Kidney (tissue), 22 donors: ENCODE measurements around the gene NOLC1. TPM values are rescaled to one million over a fixed set of nuclear protein-coding genes. Genes with fewer than 3 reads are reported as not detected.

Experiments
- DNase-seq, 5 donors: peaks; one replicate each; pipeline ENCODE4 v3.0.0-alpha.2; 2013 to 2020
- FAIRE-seq: peaks from 2 replicates; lab custom pipeline; 2012; peaks lifted over from hg19 to GRCh38; lab: Jason Lieb, UNC
- H3K27ac ChIP-seq, 2 donors: one replicate each; pipeline ENCODE4 v1.7.0; 2013; ENCODE audit warnings: low read depth in 2 of 2, low read length in 2 of 2, inconsistent platforms in 1 of 2
- H3K27me3 ChIP-seq: one replicate; pipeline ENCODE4 v1.7.1; 2013; ENCODE audit warnings: low read length, inconsistent platforms; ENCODE audit not compliant: control insufficient read depth, insufficient read depth
- H3K36me3 ChIP-seq, 3 donors: one replicate each; pipeline versions ENCODE4 v1.7.0 to v1.7.1; 2013; ENCODE audit warnings: low read length in 3 of 3, control low read depth in 1 of 3, inconsistent platforms in 1 of 3; ENCODE audit not compliant: insufficient read depth in 3 of 3, control insufficient read depth in 2 of 3
- H3K4me1 ChIP-seq, 3 donors: one replicate each; pipeline versions ENCODE4 v1.7.0 to v1.7.1; 2013; ENCODE audit warnings: low read length in 3 of 3, inconsistent platforms in 1 of 3, low read depth in 1 of 3; ENCODE audit not compliant: control insufficient read depth in 2 of 3, insufficient read depth in 2 of 3
- H3K4me3 ChIP-seq, 3 donors: one replicate each; pipeline versions ENCODE4 v1.7.0 to v1.8.1; 2013; ENCODE audit warnings: low read length in 3 of 3, control low read depth in 1 of 3, inconsistent platforms in 1 of 3
- H3K9ac ChIP-seq, 3 donors: one replicate each; pipeline versions ENCODE4 v1.7.0 to v1.7.1; 2013; ENCODE audit warnings: low read length in 3 of 3, control low read depth in 1 of 3, inconsistent platforms in 1 of 3
- H3K9me3 ChIP-seq, 3 donors: one replicate each; pipeline versions ENCODE4 v1.7.0 to v1.7.1; 2013; ENCODE audit warnings: low read length in 3 of 3, control low read depth in 1 of 3, inconsistent platforms in 1 of 3; ENCODE audit not compliant: control insufficient read depth in 2 of 3, insufficient read depth in 1 of 3
- intact Hi-C: fragments of 100-400 bp; cut with DNase I; formaldehyde crosslinking; loops from one replicate; pipeline ENCODE4 v1.11.1; 2022
- long read RNA-seq, 10 donors: library from polyadenylated mRNA in 1 of 10; unstranded in 1 of 10; transcript quantifications; one replicate each; pipeline ENCODE4 v2.0.0 and lab custom pipeline, GENCODE V29; 2021 to 2026
- polyA plus RNA-seq: library from polyadenylated mRNA; stranded (reverse); fragments of 350-450 nt; fragmentation: Illumina TruSeq; extraction: RNeasy Lipid Tissue Mini Kit (QIAGEN cat#74804); gene quantifications from one replicate; pipeline ENCODE4 v1.2.3, GENCODE V29; 2014; ENCODE audit warnings: low read depth, low replicate concordance; ENCODE audit not compliant: insufficient read depth
- total RNA-seq: library from RNA; stranded (reverse); fragmentation: NEBNext Ultra II Directional; extraction: Animal tissue kit (Norgen Biotek cat#: 25700); gene quantifications from one replicate; pipeline ENCODE4 v1.2.1, GENCODE V29; 2021
- TF ChIP-seq, protein P1 (sequence below): IDR thresholded peaks from 3 replicates; pipeline ENCODE4 v1.5.1; 2012; ENCODE audit warnings: mild to moderate bottlenecking, moderate library complexity, borderline replicate concordance; ENCODE audit not compliant: insufficient read depth; ENCODE audit errors: extremely low read depth
- donor health status: control.
- donor health status: control.
- donor health status: control.
- donor health status: control.
- donor health status: control.
- donor health status: DM: yes; HTN: yes; CAD: no.
- donor health status: Normal renal cell carcinoma (clear cell type).

Gene NOLC1
- 50.4 TPM for total RNA-seq
- 20.1 TPM for polyA plus RNA-seq
- long read RNA-seq, donor 1, partial matches to known transcripts = 10 of 10 reads
- long read RNA-seq, donor 1, other reads (novel, unspliced or antisense) = 0 of 10 reads
- long read RNA-seq, donor 2, partial matches to known transcripts = 14 of 17 reads
- long read RNA-seq, donor 2, other reads (novel, unspliced or antisense) = 0 of 17 reads
- long read RNA-seq, donor 3, partial matches to known transcripts = 5 of 9 reads
- long read RNA-seq, donor 3, other reads (novel, unspliced or antisense) = 0 of 9 reads
- long read RNA-seq, donor 4, partial matches to known transcripts = 0 of 7 reads
- long read RNA-seq, donor 4, other reads (novel, unspliced or antisense) = 0 of 7 reads
- long read RNA-seq, donor 5, partial matches to known transcripts = 0 of 1 reads
- long read RNA-seq, donor 5, other reads (novel, unspliced or antisense) = 0 of 1 reads
- long read RNA-seq, donor 6, transcript NOLC1-207 (13 exons, 2,441 nt) = major isoform, 5 of 16 reads
- long read RNA-seq, donor 6, partial matches to known transcripts = 11 of 16 reads
- long read RNA-seq, donor 6, other reads (novel, unspliced or antisense) = 0 of 16 reads
- long read RNA-seq, donor 7, transcript NOLC1-209 (13 exons, 3,932 nt) = minor isoform, 9 of 43 reads
- long read RNA-seq, donor 7, transcript NOLC1-207 (13 exons, 2,441 nt) = major isoform, 15 of 43 reads
- long read RNA-seq, donor 7, partial matches to known transcripts = 8 of 43 reads
- long read RNA-seq, donor 7, other reads (novel, unspliced or antisense) = 9 of 43 reads
- long read RNA-seq, donor 8, partial matches to known transcripts = 0 of 1 reads
- long read RNA-seq, donor 8, other reads (novel, unspliced or antisense) = 0 of 1 reads
- long read RNA-seq, donor 9, partial matches to known transcripts = 0 of 1 reads
- long read RNA-seq, donor 9, other reads (novel, unspliced or antisense) = 0 of 1 reads
- long read RNA-seq, donor 10, partial matches to known transcripts = 0 of 6 reads
- long read RNA-seq, donor 10, other reads (novel, unspliced or antisense) = 0 of 6 reads

DNA sequence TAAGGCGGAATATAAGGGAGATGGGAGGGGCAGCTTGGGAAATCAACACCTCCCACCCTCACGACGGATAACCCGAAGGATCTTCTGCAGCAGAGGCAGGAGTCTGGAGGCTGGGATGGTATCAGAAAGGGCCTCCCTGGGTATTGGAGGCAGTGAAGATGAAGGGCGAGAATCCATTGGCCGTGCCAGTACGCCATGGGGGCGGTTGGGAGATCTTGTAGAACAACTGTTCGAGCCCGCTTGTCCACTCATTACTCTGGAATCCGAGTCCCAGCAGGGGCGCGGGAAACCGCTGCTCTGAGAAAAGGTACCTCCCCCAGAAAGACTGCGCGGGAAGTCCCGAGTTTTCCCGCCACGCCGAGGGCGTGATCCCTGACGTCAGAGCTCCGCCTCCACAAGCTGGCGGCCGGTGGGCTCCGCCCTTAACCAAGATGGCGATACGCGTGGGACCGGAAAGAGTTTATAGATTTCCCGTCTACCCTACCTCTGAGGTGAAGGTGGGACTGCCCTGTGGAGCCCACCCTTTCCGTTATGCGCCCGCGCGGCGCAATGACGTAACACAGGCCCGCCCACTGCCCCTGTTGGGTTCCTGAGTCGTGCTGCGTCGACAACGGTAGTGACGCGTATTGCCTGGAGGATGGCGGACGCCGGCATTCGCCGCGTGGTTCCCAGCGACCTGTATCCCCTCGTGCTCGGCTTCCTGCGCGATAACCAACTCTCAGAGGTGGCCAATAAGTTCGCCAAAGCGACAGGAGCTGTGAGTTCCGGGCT, at the start of gene NOLC1:
TSS of gene NOLC1 (plus strand) at position 616 of the 771 bp plus-strand sequence. CDS start at position 638, 22 bp downstream.
- Histone ChIP-seq H3K9ac (peak within 1 kb of the TSS; percentile 78 to 97 (median 97)), H3K4me1 (peaks cover 0 to 9% (median 7%) of the 10 kb centered on the region in 3 donors), H3K4me3 (peak within 1 kb of the TSS; percentile 81 to 100 (median 89)), H3K9me3 (no peaks in the 10 kb centered on the region), H3K36me3 (peaks cover 0 to 24% (median 13%) of the 10 kb centered on the region in 3 donors), H3K27me3 (no peaks in the 10 kb centered on the region), H3K27ac (peak within 1 kb of the TSS; percentile 92 to 94)
- TF ChIP-seq, protein P1, sequence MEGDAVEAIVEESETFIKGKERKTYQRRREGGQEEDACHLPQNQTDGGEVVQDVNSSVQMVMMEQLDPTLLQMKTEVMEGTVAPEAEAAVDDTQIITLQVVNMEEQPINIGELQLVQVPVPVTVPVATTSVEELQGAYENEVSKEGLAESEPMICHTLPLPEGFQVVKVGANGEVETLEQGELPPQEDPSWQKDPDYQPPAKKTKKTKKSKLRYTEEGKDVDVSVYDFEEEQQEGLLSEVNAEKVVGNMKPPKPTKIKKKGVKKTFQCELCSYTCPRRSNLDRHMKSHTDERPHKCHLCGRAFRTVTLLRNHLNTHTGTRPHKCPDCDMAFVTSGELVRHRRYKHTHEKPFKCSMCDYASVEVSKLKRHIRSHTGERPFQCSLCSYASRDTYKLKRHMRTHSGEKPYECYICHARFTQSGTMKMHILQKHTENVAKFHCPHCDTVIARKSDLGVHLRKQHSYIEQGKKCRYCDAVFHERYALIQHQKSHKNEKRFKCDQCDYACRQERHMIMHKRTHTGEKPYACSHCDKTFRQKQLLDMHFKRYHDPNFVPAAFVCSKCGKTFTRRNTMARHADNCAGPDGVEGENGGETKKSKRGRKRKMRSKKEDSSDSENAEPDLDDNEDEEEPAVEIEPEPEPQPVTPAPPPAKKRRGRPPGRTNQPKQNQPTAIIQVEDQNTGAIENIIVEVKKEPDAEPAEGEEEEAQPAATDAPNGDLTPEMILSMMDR = peak; percentile 10
- FAIRE-seq (peak; percentile 97), DNase-seq (peak; percentile 99 to 100 (median 99))
- intact Hi-C loops = no loop called here

- Histone ChIP-seq H3K4me1 (no peaks in the 10 kb centered on the region), H3K36me3 (peaks cover 0 to 10% (median 0%) of the 10 kb centered on the region in 3 donors), H3K9me3 (no peaks in the 10 kb centered on the region), H3K27ac (no peak overlapping the region), H3K27me3 (no peaks in the 10 kb centered on the region), H3K4me3 (no peak overlapping the region), H3K9ac (no peak overlapping the region)
- intact Hi-C loops = no loop called here
- FAIRE-seq (no peak), DNase-seq (no peak)
- TF ChIP-seq, protein P1 = no peak
Measured at GRCh38 chr10:102102421-102102820, 49.8 kb upstream of the NOLC1 start.

GRCh38 chr10:102106998-102107397, 45.2 kb upstream of the NOLC1 start:
- TF ChIP-seq, protein P1 = no peak
- Histone ChIP-seq H3K27ac (no peak overlapping the region), H3K4me1 (no peaks in the 10 kb centered on the region), H3K36me3 (peaks cover 18 to 41% (median 38%) of the 10 kb centered on the region in 3 donors), H3K9ac (no peak overlapping the region), H3K27me3 (no peaks in the 10 kb centered on the region), H3K9me3 (no peaks in the 10 kb centered on the region), H3K4me3 (no peak overlapping the region)
- DNase-seq = no peak
- intact Hi-C loops = no loop called here
- FAIRE-seq = no peak
